ENCODE measurements around the gene FAM25G.

DNA sequence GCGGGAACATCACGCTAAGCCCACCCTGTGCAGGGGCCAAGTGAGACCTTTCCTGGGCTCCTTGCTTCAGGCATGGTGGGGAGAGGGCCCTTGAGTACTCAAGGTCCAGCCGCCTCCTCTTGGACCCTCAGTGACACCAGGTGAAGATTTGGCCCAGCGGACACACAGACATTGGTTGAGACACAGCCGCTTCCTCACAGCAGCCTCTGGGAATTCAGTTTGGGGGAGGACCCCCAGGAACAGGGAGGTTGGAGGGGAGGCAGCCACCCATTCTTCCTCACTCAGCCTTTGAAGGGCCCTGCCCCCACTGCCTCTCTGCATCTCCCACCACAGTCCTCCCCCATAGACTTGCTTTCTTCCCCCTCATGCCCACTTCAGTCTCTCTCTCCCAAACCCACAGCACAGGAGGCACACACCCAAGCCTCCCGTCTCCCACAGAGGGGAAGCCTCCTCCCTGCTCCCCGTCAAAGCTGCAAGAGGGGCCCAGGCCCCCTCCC is 39.5 kb downstream of the FAM25G start:
- TF ChIP-seq, protein P1, sequence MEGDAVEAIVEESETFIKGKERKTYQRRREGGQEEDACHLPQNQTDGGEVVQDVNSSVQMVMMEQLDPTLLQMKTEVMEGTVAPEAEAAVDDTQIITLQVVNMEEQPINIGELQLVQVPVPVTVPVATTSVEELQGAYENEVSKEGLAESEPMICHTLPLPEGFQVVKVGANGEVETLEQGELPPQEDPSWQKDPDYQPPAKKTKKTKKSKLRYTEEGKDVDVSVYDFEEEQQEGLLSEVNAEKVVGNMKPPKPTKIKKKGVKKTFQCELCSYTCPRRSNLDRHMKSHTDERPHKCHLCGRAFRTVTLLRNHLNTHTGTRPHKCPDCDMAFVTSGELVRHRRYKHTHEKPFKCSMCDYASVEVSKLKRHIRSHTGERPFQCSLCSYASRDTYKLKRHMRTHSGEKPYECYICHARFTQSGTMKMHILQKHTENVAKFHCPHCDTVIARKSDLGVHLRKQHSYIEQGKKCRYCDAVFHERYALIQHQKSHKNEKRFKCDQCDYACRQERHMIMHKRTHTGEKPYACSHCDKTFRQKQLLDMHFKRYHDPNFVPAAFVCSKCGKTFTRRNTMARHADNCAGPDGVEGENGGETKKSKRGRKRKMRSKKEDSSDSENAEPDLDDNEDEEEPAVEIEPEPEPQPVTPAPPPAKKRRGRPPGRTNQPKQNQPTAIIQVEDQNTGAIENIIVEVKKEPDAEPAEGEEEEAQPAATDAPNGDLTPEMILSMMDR (IDR thresholded peaks at IDR 0.05): no peak
- TF ChIP-seq POLR2AphosphoS5 (IDR thresholded peaks at IDR 0.05) (no peak), POLR2A (IDR thresholded peaks at IDR 0.05) (no peak)
